GM21515 (cell line): ENCODE data around the gene IMPACT.

Experiments used
- ATAC-seq: cut with Tn5 transposase; IDR thresholded peaks from one replicate; pipeline ENCODE4 v1.9.1; 2021; ENCODE audit not compliant: unreplicated experiment

The IMPACT gene

DNA sequence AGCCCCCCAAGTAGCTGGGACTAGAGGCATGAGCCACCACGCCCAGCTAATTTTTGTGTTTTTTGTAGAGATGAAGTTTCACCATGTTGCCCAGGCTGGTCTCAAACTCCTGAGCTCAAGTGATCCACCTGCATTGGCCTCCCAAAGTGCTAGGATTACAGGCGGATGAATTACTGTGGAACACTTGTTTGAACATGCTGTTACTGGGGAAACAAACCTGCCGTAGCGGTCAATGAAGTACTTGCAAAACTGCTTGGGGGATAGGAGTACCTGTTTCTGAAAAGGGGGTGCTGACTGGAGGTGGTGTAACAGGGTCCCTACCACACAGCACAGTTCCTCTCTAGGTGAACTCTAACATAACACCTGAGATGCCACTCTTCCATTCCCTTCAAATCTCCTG lies 5.9 kb upstream of the IMPACT start:
- ATAC-seq = no peak

DNA sequence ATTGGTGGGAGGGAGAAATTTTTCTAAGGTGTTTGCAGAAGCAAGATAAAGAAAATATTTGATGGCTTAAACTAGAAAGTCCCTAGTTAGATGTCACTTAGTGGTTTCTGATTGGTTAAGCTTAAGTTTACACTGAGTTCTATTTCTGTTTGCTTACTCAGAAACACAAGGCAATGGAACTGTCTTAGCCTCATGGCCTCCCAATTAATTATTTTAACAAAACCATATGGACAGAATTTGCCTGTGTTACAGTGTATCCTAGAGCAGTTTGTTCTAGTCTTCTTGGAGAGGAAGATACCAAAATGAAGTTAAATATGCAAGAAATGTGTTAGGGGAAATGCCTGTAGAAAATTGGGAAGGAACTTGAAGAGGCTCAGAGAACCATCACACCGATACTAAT lies 4.6 kb upstream of the IMPACT start:
- no peak for ATAC-seq

DNA sequence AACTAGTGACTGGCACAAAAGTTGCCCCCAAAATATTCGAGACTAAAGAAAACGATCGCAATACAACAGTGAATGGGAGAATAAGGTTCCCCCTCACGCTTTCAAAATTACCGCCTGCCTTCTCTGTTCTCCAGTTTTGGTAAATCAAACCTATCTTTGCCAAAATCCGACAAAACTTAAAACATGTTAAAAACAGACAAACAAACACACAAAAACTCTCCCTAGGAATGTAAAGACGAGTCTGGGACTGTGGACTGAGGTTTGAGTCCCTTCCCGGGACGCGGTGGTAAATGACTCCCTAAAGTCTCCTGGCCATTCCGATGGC lies 435 bp upstream of the IMPACT start:
- no peak for ATAC-seq

DNA sequence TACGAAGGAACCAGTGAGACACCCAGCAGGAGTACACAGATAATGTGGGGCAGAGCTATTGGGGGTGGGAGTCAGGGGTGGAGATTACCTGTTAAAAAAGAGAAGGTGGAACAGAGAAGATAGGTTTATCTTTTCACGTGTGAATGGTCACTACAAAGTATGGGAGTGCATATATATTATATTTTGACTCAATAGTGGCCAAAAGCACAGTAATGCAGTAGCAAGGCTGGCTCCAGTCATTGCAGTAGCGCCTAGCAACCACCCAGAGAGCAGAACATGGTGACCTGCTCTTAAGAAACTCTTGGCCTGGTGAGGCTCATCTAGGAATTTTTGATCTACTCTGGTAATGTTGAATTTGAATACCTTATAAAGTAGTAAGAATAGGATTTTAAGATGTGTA lies 1.0 kb downstream of the IMPACT start:
- no peak for ATAC-seq

DNA sequence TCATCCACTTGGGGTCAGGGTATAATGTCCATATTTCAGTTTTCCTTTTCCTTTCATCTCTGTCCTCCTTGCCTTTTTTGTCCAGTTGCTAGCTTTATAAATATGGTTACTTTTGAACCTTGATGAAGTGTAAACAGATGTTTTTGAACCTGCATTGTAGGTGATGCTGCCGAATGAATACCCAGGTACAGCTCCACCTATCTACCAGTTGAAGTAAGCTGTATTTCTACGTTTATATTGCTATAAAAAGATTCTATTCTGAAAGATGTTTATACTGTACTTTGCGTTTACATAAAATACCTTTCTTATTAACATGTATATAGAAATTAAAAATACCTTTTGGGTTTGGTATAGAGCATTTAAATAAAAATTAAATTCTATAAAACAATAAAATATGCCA lies 2.2 kb downstream of the IMPACT start:
- no peak for ATAC-seq

DNA sequence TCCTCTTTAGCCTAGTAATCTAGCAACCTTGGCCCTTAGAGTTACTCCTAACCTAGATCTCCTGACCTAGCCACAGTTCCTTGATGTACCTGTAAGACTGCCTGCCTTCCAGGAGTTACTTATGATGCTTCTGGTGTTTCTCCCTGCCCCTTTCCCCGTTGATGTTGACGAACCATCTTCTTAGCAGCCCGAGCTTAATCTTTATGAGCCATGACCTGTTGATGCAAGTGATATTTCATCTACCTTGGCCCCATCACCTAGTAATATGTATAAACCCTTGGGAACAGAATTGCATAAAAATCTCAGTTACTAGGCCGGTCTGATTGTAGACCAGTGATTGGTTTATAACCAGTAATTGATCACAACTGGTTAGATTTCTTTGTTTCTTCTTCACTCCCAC lies 2.7 kb downstream of the IMPACT start:
- ATAC-seq = no peak

DNA sequence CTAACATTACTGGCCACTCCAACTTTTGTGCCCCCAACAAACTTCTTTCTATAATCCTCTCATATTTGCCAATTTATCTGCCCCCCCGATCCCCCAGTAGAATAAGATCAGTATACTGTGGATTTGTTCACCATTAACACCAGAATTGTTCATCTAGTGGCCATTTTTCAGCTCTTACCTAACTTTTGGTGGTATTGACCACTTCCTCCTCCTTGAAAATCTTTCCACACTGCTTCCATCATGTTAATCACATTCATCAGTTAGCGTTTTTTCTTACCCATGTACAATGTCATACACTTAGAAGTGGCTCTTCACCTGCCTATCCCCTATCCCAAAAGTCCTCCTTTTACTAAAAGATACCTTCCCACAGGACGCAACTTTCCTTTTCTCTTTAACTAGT lies 6.1 kb downstream of the IMPACT start:
- no peak for ATAC-seq

DNA sequence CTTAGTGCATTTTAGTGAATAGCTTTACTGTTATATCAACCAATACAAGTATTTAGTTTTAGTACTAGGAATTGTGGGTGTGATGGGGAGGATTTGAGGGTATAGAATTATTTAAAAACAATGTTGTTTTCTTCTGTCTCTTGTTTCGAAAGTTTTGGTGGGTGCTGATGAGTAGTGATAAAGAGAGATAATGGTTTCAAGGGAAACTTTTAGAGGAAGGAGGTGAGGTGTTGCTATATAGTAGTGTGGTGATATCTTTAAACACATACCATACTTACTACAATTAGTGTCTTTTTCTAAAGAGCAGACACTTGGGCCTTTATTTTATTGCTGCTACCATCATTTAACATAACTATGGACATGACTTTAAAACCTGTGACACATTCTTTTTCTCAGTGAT lies 10.5 kb downstream of the IMPACT start:
- no peak for ATAC-seq

DNA sequence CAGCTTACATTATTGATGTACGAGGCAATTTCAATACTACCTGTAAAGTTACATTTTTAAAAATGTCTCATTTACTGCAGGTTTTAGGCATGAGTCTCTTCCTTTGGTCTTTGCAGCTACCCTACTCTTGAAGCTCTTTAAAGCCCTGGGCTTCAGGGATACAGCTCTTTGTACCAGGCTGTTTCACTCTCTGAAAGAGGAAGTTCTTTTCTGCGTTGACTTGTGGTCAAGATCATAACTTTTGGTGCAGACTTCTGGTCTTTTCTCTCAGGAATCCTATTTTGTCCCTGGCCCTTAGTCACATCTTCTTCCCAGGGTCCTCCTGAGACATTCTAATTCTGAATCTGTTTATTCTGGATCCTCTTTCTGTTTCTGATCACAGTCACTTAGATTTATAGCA lies 17.4 kb downstream of the IMPACT start:
- ATAC-seq = peak; percentile 73

DNA sequence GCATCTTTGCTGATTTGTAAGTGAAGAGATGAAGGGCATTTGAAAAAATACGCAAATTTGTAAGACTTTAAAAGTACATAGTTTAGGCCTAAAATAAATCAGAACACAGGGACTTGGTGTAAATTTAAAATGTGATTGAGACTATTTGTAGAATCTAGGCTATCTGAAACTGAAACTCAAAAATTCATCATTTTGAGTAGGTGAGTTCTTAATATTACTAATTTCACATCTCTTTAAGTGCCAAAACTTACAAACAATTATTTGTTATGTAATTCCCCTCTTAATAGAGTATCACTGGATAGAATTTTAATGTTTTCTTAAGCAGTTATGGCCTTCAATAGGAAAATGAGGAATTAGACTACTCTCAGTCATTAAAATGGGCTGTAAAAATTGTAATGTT lies 20.0 kb downstream of the IMPACT start:
- ATAC-seq = no peak

DNA sequence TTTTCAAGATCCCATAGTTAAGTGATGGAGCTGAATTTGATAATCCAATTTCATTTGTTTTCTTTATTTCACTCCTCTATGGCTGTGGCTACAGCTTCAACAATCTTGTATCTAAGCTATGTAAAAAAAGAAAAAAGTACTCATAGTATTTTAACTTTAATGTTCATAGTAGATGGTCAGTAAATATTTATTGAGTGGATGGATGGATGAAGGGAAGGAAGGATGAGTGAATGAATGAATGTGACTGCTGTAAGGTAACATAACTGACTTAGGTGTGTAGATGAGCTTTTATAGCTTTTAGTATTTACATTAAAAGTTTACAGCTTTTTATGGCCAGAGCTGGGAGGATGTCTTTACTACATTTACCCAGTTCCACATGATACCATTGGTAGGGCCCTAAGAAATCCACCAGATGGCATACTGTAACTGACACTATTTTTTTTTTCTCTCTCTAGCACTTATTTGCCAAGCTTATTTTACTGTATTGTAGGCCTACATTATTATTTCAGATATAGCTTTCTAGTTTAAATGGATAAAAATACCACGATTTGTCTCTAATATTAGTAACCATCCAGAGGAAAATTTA lies 20.6 kb downstream of the IMPACT start:
- no peak for ATAC-seq

DNA sequence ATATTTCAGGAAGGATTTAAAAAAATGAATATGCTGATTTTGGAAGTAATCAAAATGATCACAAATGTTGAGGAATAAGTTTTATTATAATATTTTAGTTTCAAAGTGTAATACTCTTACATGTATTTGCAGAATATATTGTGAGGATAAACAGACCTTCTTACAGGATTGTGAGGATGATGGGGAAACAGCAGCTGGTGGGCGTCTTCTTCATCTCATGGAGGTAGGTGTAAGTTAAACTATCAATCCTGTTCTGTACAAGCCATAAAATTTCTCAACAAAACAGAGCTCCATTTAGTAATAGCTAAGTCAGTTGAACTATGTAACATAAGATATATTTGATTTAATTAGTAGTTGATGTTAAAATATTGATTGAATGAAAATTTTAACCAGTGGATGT lies 21.5 kb downstream of the IMPACT start:
- no peak for ATAC-seq

DNA sequence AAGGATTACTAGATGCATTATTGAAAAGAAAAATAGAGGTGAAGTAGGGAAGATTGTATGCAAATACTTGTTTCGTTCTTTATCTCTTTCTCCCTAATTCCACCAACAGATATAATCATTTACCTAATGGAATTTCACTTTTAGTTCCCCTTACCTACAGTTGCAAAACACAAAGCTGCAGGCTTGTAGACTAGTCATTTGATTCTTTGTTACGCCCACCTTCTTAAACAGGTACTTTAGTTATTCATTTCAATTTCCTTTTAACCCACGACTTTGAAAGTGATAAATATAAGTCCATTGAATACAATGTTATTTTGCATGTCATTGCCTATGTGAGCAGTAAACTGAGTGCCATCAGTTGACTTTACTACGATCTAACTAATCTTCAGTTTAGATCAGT lies 30.1 kb downstream of the IMPACT start:
- peak; percentile 88 for ATAC-seq

DNA sequence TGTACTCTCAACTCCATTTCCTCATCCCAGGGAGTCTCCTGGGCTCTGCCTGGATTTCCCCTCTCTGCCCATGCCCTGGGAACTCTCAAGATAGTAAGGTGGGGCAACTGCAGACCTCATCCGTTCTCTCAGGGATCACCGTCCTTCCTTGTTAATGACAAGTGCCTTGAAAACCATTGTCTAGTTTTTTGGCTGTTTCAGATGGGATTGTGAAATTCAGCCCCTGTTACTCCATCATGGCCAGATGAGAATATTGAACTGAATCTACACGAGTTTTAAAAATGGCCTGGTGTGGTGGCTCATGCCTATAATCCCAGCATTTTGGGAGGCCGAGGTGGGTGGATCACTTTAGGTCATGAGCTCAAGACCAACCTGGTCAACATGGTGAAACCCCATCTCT lies 33.3 kb downstream of the IMPACT start:
- ATAC-seq = no peak

DNA sequence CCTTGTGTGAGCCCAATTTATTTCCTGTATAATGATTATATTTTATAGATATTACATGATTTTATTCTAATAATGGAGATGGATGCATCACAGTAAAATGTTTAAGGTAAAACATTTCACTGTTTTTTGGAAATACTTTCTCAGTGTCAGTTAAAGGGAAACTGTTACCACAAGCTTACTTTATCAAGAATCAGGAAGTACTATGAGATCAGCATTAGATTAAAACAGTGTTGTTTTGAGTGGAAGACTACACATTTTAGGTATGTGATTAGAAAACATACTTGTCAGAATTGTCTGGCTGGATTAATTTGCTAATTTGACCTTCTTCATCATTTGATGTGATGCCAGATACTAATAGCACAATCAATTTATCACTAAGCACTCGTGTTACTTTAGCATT lies 33.9 kb downstream of the IMPACT start, which contains the start of gene HRH4:
HRH4 (plus strand) TSS at position 250 of the 400 bp plus-strand sequence; CDS start at position 342, 92 bp downstream.
- ATAC-seq = no peak

DNA sequence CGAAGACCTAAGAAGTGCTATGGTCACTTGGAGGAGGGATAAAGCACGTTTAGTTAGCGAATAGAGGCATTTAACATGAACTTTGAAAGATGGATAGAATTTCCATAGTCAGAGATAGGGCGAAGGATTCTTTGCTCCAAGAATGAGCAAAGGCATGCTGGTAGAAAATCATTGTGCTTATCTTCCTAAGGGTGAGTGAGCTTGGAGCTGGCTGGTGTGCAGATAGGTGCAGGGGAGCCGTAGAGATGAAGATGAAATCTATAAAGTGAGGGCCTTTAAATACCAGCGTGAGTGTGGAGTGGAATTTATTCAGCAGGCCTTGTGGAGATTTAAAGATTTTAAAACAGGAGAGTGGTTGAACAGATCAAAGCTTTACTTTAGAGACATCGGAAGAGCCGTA lies 35.5 kb downstream of the IMPACT start:
- ATAC-seq = no peak

DNA sequence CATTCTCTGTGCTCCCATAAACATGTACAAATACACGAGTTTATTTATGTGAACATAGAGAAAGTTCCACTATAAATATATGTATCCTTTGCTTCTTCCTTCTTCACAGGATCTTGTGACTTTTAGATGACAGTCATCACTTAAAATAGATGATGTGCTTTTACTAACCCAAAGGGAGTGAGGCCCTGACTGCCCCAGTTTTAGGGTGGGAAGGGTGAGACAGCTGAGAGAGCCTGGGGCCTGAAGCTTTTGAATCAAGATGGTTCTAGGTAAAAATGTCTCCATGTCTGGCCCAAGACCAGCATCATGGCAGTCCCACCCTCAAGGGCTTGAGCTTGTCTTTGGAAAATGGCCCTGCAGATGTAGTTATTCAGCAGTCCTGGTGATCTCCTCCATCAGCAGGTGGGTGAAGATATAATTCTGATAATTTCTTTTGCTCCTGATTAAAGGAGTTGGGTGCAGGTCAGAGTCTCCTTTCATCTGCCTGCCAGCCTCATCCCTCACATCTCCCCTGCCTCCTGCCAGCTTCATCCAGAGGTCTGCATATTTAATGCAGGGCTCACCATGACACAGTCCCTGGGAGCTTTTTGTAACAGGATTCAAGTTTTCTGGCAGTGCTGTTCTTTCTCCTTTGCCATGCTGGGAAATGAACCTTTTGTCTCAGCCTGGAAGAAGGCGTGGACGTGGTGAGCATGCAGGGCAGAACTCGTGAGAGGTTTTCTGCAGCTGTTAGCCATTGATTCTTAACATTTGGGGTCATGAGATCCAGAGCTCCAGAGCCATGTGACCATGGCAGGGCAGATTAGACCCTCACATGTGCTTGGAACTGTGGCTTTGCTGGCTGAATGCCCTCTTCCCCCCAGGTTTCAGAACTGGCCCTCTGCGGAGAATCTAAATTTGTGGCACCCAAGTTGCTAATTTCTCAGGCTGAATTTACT lies 36.6 kb downstream of the IMPACT start:
- no peak for ATAC-seq

DNA sequence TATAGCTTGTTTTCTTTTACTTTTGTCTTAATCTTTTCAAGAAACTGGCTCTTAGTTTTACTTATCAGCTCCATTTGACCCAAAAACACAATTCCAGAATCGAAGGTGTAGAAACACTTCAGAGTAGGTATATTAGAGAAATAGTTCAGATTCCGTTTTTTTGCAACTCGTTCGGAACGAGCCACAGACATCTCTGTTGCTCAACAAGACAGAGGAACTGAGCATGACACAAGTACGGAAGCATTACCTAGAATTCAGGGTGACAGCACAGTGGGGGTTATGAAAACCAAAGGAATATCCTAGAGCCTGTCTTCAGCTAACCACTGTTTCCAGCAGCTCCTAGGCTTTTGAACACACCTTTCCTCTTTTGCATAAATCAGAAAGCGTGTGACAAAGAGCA lies 39.0 kb downstream of the IMPACT start:
- ATAC-seq = no peak

DNA sequence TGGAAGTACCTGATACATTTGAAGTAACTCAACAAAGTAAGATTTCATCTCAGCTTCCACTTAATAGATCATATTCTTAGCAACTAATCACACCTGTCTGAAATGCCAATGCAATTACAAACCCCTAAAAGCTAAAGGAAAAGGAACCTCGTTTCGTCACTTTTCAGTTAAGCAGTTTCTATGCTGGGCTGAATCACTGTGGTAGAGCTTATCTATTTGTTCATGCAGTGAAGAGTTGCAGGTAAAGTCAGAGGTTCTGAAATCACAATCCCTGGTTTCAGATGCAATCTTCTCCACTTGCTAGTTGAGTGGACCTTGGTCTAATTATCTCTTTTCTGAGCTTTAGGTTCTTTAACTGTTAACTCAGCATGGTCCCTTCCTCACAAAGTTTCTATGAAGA lies 40.3 kb downstream of the IMPACT start:
- ATAC-seq = no peak

DNA sequence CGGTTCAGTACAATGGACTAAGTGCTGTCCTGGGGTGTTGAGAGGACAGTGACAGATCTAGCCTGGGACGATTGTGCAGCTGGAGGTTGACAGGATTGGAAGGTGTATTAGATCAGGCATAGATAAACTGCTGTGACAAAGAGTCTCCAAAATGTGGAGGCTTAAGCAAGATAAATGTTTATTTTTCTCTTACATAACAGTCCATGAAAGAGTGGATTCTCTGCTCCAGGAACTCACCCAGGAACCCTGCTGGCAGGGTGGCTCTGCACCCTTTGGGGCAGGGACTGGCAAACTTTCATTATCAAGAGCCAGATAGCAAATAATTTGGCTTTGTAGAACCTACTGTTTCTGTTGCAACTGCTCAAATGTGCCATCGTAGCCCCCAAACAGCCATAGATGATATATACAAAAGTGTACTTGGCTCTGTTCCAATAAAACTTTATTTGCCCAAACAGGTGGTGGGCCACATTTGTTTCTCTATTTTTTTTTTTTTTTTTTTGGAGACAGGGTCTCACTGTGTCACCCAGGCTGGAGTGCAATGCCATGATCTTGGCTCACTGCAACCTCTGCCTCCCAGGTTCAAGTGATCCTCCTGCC lies 43.6 kb downstream of the IMPACT start:
- no peak for ATAC-seq

DNA sequence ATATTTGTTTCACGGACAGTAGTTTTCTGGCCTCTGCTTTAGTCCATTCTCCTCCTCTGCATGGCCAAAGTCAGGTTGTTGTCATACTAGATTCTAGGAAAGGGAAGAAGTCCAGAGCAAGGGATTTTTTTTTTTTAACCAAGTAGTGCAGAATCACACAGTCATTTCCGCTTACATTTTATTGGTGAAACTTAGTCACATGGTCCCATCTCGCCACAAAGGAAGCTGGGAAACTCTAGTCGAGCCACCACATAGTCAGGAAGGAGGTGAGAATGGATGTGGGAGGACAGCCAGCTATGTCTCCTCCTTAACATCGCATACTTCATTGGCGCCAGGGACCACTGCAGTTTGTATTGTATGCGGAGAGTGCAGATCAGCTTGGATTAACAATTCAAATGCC lies 44.3 kb downstream of the IMPACT start:
- no peak for ATAC-seq

DNA sequence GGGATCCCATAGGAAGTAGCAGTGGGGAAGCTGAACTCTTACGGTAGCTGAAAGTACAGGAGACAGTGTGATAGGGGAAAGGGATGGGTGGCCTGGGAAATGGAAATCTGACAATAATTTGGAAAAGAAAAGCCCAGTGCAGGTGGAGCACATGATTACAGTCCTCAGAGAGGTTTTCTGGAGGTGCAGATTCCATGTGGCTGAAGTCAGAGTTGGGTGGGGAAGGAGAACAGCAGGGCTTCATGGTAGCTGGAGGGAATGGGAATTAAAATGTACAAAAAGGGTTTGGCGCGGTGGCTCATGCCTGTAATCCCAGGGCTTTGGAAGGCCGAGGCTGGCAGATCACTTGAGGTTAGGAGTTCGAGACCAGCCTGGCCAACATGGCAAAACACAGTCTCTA lies 46.1 kb downstream of the IMPACT start:
- no peak for ATAC-seq
